GM19043 (cell line): ENCODE data around the gene LAMC2.
"Not testable (repeated sequence)": the region's sequence is repeated elsewhere in the genome, so short reads cannot be mapped to it uniquely, and the experiment has no call there.

ENCODE experiments used
- ATAC-seq: cut with Tn5 transposase; IDR thresholded peaks from one replicate; pipeline ENCODE4 v1.9.1; 2021; ENCODE audit warnings: low read depth; ENCODE audit not compliant: unreplicated experiment

The LAMC2 gene

DNA sequence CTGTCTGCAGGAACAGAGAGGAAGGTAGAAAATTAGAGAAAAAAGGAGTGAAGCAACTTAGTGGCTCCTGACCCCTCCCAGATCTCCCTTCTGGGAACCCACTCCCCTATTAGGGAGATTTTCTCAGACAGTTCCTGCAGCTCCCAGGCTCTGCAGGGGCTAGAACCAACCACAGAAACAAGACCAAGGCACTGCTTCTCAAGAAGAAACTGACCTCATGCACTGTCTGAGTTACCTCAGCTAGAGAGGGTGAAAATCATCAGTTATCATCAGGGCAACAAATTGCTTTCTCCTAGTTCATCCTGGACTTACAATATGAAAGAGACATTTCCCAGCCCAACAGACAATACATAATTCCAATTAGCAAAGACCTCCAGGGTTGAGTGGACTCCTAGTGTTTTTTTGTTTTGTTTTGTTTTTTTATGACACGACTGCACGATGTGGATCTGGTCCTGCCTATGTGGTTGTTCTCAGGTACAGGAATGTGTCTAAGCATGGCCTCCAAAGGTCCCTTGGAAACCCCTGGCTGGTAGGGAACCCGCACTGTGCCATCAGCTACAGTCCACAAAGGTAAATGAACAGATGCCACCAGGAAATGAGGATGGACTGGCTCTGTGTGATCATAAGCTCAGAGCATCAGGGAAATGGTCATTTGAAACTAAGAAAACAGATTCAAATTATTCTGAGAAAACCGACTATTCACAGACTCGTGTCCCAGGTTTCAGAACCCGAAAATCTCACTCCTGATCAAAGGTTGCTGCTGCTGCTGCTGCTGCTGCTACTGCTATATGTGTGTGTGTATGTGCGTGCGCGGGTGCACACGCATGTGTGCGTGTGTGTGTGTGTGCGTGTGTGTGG, 65.3 kb downstream of the LAMC2 start:
- ATAC-seq, result no peak

DNA sequence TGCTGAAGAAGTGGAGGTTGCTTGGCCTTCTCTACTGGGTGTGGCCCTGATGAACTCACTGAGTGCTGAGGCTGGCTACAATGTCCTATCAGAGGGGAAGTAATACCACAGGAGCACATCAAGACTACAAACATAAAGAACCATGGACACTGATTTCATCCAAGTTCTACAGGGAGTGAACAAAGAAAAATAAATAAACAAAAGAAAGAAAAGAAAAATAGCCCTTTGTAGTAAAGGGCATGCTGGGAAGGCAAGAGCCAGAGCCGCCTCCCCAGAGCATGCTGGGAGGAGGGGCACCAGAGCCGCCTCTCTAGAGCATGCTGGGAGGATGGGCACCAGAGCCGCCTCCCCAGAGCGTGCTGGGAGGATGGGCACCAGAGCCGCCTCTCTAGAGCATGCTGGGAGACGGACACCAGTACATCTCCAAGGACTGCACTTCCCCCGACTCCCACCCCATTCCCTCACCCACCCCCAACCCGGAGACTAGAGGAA, 65.9 kb downstream of the LAMC2 start:
- ATAC-seq, result no peak

DNA sequence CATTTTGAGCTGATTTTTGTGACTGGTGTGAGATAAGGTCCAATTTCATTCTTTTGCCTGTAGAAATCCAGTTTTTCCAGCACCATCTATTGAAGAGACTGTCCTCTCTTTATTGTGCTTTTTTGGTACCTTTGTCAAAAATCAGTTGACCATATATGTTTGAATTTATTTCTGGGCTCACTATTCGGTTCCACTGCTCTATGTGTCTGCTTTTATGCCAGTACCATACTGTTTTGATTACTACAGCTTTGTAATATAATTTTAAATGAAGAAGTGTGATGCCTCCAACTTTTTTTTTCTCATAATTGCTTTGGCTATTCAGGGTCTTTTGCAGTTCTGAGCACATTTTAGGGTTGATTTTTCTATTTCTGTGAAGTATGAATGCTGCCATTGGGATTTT, 69.0 kb downstream of the LAMC2 start:
- ATAC-seq, result no peak

DNA sequence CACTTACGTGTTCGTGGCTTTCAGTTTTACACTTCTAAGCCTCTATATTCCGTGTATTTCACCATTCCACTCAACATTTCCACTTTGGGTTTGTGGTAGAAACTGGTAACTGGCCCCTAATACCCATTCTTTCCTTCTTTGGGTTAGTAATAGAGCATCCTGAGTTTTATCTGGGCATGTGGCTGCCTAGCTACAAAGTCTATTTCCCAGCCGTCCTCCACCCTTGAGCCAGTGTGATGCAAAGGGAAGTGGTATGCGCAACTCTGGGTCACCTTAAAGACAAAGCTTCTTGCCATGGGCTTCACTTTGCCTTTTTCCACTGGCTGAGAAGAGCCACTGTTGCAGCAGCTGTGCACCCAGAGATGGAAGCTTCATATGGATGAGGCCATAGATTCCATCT, 73.9 kb downstream of the LAMC2 start:
- ATAC-seq, result no peak

DNA sequence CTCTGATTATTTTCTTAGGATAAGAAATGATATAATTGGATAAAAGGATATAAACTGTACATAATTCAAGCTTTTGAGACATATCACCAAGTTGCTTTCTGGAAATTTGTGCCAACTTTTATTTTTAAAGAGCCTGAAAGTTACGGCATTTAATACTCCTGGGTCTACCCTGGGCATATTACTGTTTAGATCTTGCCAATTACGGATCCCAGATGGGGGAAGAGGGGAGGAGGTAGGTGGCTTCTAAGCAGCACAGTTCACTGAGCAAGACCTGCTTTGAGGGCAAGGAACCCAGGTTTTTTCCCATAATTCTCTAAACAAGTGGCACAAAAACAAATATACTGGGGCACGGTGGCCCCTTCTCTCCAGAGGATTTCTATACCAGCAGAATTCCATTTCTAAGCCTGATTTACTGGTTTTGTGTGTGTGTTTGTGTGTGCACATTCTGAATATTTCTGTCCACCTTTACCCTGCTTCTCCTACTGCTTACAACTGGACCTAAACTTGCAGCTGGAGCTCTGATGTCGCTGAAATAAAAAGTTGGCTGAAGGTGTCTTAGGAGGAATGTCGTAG, 76.7 kb downstream of the LAMC2 start:
- no peak for ATAC-seq

DNA sequence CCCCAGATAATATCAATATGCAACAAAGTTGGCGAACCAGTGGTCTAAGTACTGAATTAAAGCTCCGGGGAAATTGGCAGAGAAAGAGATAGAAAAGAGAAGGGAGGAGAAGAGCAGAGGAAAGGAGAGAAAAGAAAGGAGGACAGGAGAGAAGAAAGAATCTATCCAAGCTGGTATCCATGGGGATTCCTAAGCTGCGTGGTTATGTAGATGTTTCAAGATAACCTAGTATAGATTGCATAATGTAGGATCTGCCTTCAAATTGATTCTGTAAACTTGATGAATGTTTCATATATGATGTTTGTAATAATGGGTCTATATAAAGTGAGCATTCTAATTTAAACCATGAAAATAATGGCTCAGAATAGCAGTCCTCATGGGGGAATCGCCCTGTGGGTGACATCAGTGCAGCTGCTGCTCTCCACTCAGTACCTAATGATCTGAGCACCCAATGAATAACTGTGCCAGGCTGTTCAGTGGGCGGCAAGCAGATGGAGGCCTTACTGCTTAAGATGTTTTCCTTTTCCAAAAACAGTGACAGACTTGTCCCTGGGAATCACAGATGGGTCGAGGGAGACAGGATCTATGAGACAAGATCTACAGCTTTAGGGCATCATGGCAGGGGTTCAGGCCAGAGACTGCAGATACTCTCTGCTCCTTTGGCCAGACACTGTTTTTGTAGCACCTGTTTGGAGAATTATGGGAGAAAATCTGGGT, 78.0 kb downstream of the LAMC2 start:
- no peak for ATAC-seq

DNA sequence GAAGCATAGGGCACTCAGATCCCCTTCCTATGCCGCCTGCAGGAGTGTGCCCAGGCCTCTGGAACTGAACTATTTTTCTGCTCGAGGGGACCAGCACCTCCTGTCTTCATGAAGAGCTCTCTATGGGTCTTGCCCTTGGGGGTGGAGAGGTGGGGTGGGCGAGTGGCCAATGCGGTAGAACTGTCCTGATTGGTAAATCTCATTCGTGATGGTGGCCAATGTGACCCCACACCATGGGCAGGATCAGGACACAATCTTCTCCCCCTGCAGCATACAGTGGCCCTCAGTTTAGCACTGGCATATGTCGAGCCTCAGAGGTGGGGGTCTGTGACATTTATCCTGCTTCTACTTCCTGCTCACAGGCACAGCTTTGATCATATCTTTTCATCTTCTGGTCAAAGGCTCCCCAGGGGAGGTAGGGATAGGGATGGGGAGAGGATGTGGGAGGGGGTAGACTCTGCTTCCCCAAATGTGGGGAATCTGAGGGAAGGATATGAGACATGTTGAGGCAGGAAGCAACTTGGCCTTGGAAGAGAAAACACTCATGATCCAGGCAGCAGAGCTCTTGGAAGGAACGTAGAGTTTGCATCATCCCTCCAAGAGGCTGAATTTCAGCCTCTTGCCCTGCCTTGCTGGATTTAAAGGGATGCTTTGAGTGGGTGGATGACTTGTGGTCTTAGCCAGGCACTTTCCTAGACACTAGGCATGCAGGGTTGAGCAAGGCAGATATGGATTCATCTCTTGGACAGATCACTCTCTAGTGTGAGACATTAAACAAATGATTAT, 81.8 kb downstream of the LAMC2 start:
- no peak for ATAC-seq

DNA sequence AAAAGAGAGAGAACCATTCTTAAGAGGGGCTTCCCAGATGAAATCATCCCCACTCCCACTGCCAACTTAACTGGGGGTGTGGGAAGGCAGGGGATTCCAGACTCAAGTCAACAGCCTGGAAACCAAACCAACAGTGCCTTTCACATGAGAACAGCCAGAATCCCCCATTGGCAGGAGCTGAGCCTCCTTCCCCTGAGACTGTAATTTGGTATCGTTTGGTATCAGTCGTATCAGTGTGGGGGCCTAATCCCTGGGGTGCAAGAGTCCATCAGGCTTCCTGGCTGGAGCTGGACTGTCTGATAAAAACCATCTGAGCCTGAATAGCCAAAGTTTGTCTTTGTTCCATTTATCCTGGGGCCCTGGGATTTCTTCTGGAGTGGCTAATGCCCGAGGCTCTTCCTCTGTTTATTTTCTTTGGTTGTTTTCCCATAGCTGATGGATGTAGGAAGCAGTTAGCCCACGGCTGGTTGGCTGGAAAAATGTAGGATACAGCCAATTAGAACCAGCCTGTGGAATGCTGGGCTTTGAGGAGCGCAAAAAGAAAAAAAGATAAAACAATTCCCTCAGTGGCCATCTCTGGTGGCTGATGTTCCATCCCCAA, 84.6 kb downstream of the LAMC2 start:
- ATAC-seq, result no peak

DNA sequence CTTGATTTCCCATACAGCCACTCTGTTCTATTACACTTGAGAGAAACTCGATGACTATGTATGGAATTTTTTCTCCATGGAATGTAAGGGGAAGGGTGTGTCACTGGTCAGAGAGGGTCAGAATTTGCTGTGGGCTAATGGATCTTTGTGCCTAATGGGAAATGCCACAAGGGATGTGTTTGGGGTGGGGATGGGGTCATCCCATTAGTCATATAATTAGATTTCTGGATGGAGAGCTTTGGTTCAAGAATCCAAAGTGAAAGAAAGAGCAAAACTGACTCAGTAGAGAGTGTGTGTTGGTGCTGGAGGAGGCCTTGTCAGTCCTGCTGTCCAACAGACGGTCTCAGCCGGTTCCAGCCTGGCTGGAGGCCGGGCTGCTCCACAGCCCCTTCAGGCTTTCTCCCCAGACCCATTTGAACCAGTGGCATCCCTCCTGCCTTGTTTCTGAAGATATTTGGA, 86.4 kb downstream of the LAMC2 start:
- ATAC-seq, result no peak

DNA sequence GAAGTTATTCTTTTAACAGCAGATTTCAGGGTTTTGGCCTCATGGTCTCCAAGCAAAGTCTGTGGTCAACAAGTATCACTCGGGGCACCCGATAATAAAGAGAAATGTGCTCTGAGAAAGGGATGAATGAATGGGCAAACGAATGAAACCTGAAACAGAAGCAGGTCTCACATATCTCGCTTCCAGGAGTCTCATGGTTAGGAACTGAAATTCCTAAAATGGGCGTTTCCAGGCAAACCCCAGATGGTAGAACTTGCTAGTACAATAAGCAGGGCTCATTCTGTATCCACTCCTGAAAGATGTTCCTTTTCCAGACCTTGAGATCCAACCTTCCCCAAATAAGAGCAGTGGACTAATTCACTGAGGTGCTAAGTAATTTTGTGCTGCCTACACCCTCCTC, 87.2 kb downstream of the LAMC2 start:
- no peak for ATAC-seq

DNA sequence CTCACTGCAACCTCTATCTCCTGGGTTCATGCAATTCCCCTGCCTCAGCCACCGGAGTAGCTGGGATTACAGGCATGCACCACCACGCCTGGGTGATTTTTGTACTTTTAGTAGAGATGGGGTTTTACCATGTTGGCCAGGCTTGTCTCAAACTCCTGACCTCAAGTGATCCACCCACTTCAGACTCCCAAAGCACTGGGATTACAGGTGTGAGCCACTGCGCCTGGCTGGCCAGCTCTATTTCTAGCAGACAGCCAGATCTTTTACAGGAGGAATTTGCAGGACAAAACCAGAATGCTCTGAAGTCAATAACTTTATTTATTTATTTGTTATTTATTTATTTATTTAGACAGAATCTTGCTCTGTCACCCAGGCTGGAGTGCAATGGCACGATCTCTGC, 87.9 kb downstream of the LAMC2 start:
- ATAC-seq, result not testable (repeated sequence)

DNA sequence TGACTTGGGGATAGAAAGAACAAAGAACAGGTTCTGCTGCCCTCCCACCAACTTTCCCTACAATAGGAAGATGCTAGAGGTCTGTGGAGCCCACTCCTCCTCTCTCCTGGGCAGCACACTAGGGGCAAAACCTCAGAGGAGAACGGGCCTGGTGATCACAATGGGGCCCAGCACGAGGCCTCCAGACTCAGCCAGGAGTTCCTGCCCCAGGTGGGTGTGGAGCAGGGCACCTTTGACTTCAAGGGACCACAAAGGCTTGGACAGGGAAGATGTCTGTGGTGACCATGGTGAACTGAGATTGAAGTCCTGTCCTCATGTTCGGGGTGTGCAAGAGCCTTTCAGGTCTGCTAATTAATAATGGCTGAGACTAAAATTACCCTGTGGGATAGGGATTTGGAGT, 88.8 kb downstream of the LAMC2 start:
- ATAC-seq, result no peak

DNA sequence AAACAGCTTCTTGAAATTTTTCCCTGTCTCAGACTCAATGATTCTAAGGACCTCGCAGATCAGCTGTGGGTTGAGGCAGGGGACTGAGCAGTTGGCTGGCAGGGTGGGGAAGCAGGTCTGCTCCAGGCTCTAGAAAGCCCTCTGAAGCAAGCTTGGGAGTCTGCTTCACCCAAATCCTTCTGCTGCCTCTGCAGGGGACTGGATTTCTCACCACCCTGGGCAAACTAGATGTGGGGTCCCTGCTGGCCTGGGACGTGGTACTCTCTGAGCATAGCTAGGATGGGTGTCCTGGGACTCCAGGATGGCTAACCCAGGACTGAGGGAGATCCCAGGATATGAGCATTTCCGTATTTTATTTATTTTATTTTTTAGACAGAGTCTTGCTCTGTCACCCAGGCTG, 89.3 kb downstream of the LAMC2 start:
- no peak for ATAC-seq

DNA sequence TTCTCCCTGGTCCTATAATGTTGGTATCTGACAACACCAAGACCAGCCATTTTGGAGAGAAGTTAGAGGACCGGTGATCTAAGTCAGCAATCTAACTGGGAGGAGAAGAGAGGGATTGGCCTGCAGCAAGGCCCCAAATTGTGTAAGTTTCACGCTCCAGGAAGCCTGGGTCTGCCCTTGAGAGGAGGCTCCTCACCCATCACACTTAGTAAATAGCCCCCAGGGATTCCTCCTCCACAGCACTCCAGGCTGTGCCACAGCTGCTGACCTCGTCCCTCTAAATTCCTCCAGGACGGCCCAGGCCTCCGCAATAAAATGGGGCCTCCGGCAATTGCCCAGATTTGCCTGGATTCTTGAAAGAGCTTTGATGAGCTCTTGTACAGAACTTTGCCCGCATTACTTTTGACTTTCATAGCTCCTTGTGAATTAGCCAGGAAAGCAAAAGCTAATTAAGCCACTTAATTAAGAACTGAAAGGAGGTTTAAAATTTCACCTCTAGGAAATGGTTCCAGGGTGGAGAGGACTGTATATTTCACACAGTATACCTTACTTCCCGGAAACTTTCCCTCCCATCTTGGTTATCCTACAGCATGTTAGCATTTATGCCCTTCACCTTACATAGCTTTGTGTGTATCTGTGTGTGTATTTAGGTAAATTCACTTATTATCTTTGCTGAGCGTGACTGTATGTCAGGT, 90.5 kb downstream of the LAMC2 start:
- ATAC-seq, result no peak

DNA sequence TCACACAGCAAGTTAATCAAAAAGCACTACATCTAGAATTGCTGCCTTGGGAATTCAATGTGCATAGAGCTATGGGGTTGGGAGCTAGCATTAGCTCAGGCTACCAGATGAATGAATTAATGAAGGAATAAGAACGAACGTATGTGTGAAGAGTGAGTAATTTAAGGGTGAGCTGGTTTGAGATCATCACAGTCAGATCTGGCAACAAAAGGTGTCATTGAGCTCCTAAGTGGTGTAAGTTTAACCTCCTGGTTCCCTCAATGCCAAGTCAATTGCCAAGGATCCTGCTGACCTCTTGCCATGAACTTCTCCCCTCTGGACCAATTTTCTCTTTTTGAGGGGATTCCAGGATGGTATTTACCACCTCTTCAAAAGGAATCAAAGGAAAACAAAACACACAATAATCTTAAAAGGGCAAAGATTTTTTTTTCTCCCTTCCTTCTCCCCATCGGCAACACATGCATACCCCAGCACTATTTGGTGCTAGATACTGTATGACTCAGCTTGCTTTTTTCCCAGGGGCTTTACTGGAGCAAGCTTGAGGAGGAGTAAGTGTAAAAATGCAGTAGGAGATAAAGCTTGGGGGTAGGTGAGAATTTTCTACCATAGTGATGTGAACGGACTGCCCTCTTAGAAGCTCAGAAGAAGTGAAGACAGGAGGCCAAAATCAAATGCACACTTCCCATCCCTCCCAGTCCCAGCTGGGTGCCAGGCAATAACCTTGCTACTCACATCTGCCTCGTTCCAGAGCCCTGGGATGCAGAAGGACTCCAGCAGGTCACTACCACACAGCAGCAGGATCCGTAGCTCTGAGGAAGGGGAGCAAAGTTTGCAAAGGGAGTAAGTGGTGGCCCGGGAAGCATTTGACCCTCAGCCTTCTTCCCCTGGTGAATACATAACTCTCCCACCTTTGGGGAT, 92.0 kb downstream of the LAMC2 start:
- no peak for ATAC-seq

DNA sequence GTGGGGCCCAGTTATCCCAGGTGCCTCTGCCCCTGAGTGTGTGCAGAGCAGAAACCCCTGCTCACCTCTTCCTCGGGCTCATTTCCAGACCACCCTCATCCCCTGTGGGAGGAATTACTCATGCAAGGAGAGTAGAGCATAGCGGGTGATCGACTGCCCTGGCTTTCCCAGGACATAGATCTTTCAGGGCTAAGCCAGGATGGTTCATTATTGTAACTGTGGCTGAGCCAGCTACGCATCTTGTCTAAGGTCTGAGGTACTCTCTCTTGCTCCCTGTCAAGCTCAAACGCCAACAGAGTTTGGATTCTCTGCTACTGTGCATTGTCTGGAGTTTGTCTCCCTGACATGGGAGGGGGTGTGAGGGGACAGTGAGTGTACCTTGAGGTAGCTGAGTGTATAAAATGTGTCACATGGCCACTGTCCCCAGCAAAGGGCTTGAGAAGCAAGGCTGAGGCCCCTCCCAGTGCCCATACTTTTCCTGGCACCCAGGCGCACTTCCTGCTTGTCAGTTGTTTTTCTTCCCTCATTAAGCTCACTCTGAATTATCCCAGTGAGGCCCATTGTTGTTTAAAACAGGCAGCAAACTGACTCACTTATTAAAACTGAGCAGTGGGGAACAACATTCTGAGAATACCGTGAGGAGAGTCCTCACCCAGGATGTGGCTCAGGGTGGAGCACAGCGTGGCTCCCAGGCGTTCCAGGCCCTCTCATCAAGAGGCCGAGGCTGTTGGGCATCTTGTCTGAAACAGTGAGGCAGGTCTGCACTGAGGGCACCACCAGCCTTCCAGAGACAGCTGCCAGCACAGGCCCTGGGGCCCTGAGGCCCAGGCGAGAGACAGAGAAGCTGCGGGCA, 92.9 kb downstream of the LAMC2 start:
- no peak for ATAC-seq

DNA sequence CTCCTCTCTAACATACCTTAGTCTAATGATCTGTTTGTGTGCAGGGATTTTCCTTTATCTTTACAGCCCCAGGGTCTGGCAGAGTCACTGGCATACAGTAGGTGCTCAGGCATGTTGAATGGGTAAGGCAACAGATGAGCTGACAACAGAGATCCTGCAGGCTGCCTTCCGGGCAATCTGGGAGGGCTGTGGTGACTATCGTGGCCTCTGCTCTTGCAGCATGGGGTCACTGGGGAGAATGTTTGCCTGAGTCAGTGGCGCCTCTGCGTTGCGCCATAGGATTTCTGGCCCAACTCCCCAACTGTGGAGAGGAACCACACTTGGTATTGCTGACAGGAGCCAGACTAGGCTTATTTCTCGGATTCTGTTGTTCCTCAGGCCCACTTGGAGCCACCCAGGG, 93.8 kb downstream of the LAMC2 start:
- no peak for ATAC-seq

DNA sequence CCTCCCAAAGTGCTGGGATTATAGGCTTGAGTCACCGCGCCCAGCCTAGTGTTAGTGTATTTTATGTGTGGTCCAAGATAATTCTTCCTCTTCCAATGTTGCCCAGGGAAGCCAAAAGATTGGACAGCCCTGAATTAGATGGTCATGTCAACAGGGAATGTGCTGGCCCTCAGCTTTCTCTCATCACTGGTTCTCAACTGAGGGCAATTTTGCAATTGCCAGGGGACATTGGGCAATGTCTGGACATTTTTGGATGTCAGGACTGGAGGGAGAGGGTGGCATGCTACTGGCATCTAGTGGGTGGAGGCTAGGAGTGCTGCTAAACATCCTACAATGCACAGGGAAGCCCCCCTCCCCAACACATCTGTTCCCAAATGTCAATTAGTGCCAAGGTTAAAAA, 95.0 kb downstream of the LAMC2 start:
- no peak for ATAC-seq
